SK-N-SH treated with all-trans-retinoic acid at 6 μM for 48 hours (cell line): Measurements from ENCODE around the gene SELP.

Source experiments
- ARNTL ChIP-seq: fragments of 450-650 bp; formaldehyde crosslinking; IDR thresholded peaks from 2 replicates; pipeline ENCODE4 v1.5.0; 2020; ENCODE audit warnings: low read depth, mild to moderate bottlenecking, moderate library complexity, borderline replicate concordance
- CREB5 ChIP-seq: fragments of 250-450 bp; sonication (Bioruptor Pico); IDR thresholded peaks from 2 replicates; pipeline ENCODE4 v1.5.1; 2020; ENCODE audit warnings: low read depth, mild to moderate bottlenecking, moderate library complexity
- CSRNP3 ChIP-seq: fragments of 250-450 bp; sonication (Bioruptor Pico); IDR thresholded peaks from 2 replicates; pipeline ENCODE4 v1.5.1; 2021; ENCODE audit warnings: mild to moderate bottlenecking, moderate library complexity
- ESRRG ChIP-seq: fragments of 250-450 bp; sonication (Bioruptor Pico); IDR thresholded peaks from 2 replicates; pipeline ENCODE4 v1.6.1; 2021; ENCODE audit warnings: mild to moderate bottlenecking
- OSR1 ChIP-seq: fragments of 250-450 bp; sonication (Bioruptor Pico); IDR thresholded peaks from 2 replicates; pipeline ENCODE4 v1.8.0; 2022; ENCODE audit warnings: moderate library complexity, mild to moderate bottlenecking, inconsistent platforms
- PATZ1 ChIP-seq: fragments of 250-450 bp; sonication (Bioruptor Pico); IDR thresholded peaks from 2 replicates; pipeline ENCODE4 v1.8.0; 2020; ENCODE audit warnings: mild to moderate bottlenecking, moderate library complexity, borderline replicate concordance
- RARB ChIP-seq: fragments of 250-450 bp; sonication (Bioruptor Pico); IDR thresholded peaks from 2 replicates; pipeline ENCODE4 v1.8.0; 2021; ENCODE audit warnings: mild to moderate bottlenecking, moderate library complexity
- SNAI2 ChIP-seq: fragments of 250-450 bp; sonication (Bioruptor Pico); IDR thresholded peaks from 2 replicates; pipeline ENCODE4 v1.5.0; 2020; ENCODE audit warnings: mild to moderate bottlenecking, moderate library complexity
- TCF4 ChIP-seq: fragments of 250-450 bp; sonication (Bioruptor Pico); IDR thresholded peaks from 2 replicates; pipeline ENCODE4 v1.8.0; 2021; ENCODE audit warnings: mild to moderate bottlenecking, moderate library complexity, borderline replicate concordance
- TOX ChIP-seq: fragments of 250-450 bp; sonication (Bioruptor Pico); IDR thresholded peaks from 2 replicates; pipeline ENCODE4 v1.8.0; 2021; ENCODE audit warnings: mild to moderate bottlenecking, moderate library complexity, borderline replicate concordance
- TSHZ2 ChIP-seq: fragments of 250-450 bp; sonication (Bioruptor Pico); IDR thresholded peaks from 2 replicates; pipeline ENCODE4 v1.5.0; 2020; ENCODE audit warnings: mild to moderate bottlenecking, moderate library complexity
- ZFP3 ChIP-seq: fragments of 250-450 bp; sonication (Bioruptor Pico); IDR thresholded peaks from 2 replicates; pipeline ENCODE4 v1.5.0; 2020; ENCODE audit warnings: mild to moderate bottlenecking, moderate library complexity
- ZFP30 ChIP-seq: fragments of 450-650 bp; formaldehyde crosslinking; IDR thresholded peaks from 2 replicates; pipeline ENCODE4 v1.5.0; 2022; ENCODE audit warnings: mild to moderate bottlenecking, moderate library complexity

- no peak for TF ChIP-seq SNAI2 (CRISPR knock-in tag)
- no peak for TF ChIP-seq ZFP30
- no peak for TF ChIP-seq ARNTL (CRISPR knock-in tag)
- TF ChIP-seq ESRRG (CRISPR knock-in tag) = no peak
- no peak for TF ChIP-seq PATZ1 (CRISPR knock-in tag)
- TF ChIP-seq OSR1 (CRISPR knock-in tag) = no peak
- TF ChIP-seq TOX (CRISPR knock-in tag) = no peak
- no peak for TF ChIP-seq ZFP3 (CRISPR knock-in tag)
- no peak for TF ChIP-seq TSHZ2 (CRISPR knock-in tag)
- no peak for TF ChIP-seq RARB (CRISPR knock-in tag)
- no peak for TF ChIP-seq TCF4 (CRISPR knock-in tag)
- no peak for TF ChIP-seq CSRNP3 (CRISPR knock-in tag)
- no peak for TF ChIP-seq CREB5 (CRISPR knock-in tag)
These were observed 5.0 kb downstream of the SELP start for GRCh38 chr1:169624912-169625311.
